ENCODE data around the gene GUCD1. TPM values are rescaled to one million over a fixed set of nuclear protein-coding genes. Genes with fewer than 3 reads are reported as not detected.

The GUCD1 gene
- total RNA-seq, 2 experiments from 2014 or later: 114 to 144 TPM

DNA sequence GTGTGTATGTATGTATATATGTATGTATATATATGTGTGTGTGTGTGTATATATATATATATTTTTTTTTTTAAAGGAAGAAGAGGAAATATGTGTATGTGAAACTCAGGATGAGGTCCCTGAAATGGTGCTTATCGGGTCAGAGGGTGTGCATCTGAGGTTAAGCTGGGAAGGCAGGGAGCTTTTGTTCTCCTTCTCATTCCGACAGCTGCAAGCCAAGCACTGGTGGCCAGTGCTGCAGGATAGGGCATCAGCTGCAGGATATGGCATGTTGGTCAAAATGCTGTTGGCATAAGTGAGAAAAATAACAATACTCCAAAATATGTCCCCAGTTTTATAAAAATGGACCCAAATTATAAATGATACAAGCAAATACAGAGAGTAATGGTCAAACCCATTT lies 8.3 kb upstream of the GUCD1 start:
- Histone ChIP-seq H4K20me1 (ENCODE audit: insufficient read depth, low read length) (peaks cover 33% of the 10 kb centered on the region), H3K9me3 (ENCODE audit: low read length) (no peaks in the 10 kb centered on the region), H3K4me3 (ENCODE audit: low read depth, low read length, poor library complexity, severe bottlenecking) (no peak overlapping the region), H2AFZ (ENCODE audit: low read length) (no peak overlapping the region), H3K79me2 (ENCODE audit: insufficient read depth, low read depth, low read length) (peaks cover 89% of the 10 kb centered on the region), H3K27ac (ENCODE audit: low read depth, low read length, poor library complexity, severe bottlenecking) (no peak overlapping the region), H3K9me2 (ENCODE audit: insufficient read depth, low read length) (no peaks in the 10 kb centered on the region), H3K4me1 (ENCODE audit: insufficient read depth, low read length, poor library complexity, severe bottlenecking) (peaks cover 17% of the 10 kb centered on the region), H3K36me3 (ENCODE audit: insufficient read depth, low read length) (peaks cover 90% of the 10 kb centered on the region), H3K4me2 (ENCODE audit: low read length) (no peak overlapping the region)
- no TSS peak for BruUV-seq (replicated peaks)
- ChIA-PET POLR2A (no interaction called here), CTCF (ENCODE audit: unreplicated experiment) (no interaction called here)
- intact Hi-C loops (cut with micrococcal nuclease; ENCODE audit: unreplicated experiment): no loop called here
- no peak for DNase-seq (ENCODE audit: low spot score)
- TF ChIP-seq EZH2phosphoT487 (IDR thresholded peaks at IDR 0.05; ENCODE audit: borderline replicate concordance, low read depth, low read length): no peak
- TF ChIP-seq, protein P1, sequence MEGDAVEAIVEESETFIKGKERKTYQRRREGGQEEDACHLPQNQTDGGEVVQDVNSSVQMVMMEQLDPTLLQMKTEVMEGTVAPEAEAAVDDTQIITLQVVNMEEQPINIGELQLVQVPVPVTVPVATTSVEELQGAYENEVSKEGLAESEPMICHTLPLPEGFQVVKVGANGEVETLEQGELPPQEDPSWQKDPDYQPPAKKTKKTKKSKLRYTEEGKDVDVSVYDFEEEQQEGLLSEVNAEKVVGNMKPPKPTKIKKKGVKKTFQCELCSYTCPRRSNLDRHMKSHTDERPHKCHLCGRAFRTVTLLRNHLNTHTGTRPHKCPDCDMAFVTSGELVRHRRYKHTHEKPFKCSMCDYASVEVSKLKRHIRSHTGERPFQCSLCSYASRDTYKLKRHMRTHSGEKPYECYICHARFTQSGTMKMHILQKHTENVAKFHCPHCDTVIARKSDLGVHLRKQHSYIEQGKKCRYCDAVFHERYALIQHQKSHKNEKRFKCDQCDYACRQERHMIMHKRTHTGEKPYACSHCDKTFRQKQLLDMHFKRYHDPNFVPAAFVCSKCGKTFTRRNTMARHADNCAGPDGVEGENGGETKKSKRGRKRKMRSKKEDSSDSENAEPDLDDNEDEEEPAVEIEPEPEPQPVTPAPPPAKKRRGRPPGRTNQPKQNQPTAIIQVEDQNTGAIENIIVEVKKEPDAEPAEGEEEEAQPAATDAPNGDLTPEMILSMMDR (conservative IDR thresholded peaks at IDR 0.05; ENCODE audit: low read length): no peak

DNA sequence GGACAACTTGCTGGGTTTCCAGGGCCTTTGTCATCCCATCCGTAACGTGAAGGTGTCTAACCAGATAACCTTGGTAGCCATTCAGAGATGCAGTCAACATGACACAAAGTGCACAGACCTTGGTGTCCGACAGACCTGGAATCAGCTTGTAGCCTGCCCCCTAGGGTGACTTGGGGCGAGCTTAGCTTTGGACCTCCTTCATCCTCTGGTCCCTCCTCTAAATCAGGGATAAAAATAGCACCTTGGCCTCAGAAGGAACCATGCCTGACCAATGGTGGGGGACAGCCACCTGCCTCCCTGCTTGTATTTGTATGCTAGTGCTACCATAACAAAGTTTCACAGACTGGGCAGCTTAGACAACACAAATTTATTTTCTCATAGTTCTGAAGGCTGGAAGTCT lies 4.5 kb upstream of the GUCD1 start:
- Histone ChIP-seq H3K79me2 (ENCODE audit: insufficient read depth, low read depth, low read length) (peaks cover 90% of the 10 kb centered on the region), H3K4me3 (ENCODE audit: low read depth, low read length, poor library complexity, severe bottlenecking) (peak overlapping the region; percentile 3), H3K4me2 (ENCODE audit: low read length) (peak overlapping the region; percentile 54), H3K4me1 (ENCODE audit: insufficient read depth, low read length, poor library complexity, severe bottlenecking) (peaks cover 34% of the 10 kb centered on the region), H3K36me3 (ENCODE audit: insufficient read depth, low read length) (peaks cover 75% of the 10 kb centered on the region), H4K20me1 (ENCODE audit: insufficient read depth, low read length) (peaks cover 42% of the 10 kb centered on the region), H3K9me3 (ENCODE audit: low read length) (no peaks in the 10 kb centered on the region), H3K27ac (ENCODE audit: low read depth, low read length, poor library complexity, severe bottlenecking) (peak overlapping the region; percentile 38), H3K9me2 (ENCODE audit: insufficient read depth, low read length) (no peaks in the 10 kb centered on the region), H2AFZ (ENCODE audit: low read length) (no peak overlapping the region)
- TF ChIP-seq, protein P1 (conservative IDR thresholded peaks at IDR 0.05; ENCODE audit: low read length): no peak
- no peak for TF ChIP-seq EZH2phosphoT487 (IDR thresholded peaks at IDR 0.05; ENCODE audit: borderline replicate concordance, low read depth, low read length)
- POLR2A ChIA-PET: no interaction called here
- CTCF ChIA-PET (ENCODE audit: unreplicated experiment): no interaction called here
- BruUV-seq (replicated peaks): no TSS peak
- DNase-seq (ENCODE audit: low spot score): peak; percentile 56
- intact Hi-C loops (cut with micrococcal nuclease; ENCODE audit: unreplicated experiment): no loop called here

DNA sequence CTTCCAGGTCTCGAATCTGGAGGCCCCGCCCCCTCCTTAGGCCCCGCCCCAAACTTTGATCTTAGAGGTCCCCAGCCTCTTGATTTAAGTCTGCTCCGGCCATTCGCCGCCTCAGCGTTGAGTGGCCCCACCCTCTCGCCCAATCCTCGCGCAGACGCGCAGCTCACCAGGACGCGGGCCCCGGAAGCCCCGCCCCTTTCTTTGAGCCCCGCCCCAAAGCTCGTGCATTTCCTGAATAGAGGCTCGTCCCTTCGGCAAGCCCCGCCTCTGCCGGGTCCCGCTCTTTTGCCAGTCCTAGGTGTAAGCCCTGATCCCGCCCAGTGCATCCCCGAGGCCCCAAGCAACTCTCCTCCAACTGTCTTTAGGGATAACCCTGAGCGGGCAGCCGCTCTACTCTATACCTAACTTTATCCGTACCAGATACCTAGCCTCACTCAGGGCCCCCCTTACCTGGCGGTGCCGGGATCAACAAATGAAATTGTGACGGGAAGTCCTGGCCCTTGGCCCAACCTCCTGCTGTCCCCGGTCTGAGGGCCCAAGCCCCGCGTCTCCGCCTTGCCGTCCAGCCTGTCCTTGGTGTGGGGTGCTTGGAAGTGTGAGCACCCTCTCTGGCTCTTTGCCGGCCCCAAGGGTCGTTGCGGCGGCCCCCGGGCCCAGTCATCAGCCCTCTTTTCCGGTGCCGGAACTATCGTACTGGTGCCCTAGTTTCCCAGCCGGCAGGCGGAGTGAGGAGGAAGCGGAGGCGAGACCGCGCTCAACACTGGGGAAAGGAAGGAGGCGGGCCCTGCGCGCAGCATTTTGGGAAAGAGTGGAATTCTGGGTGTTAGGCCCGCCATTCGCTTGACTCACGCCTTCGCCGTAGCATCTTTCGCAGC lies 464 bp upstream of the GUCD1 start, which contains the start of gene SNRPD3:
SNRPD3 (plus strand) TSS at position 835 of the 875 bp plus-strand sequence. CDS start 1,676 bp downstream, outside the sequence.
- Histone ChIP-seq H3K9me3 (ENCODE audit: low read length) (no peaks in the 10 kb centered on the region), H3K79me2 (ENCODE audit: insufficient read depth, low read depth, low read length) (peaks cover 78% of the 10 kb centered on the region), H3K4me3 (ENCODE audit: low read depth, low read length, poor library complexity, severe bottlenecking) (peak within 1 kb of the TSS; percentile 96), H2AFZ (ENCODE audit: low read length) (peak within 1 kb of the TSS; percentile 79; the same call in 1 of the 2 replicates), H3K9me2 (ENCODE audit: insufficient read depth, low read length) (no peaks in the 10 kb centered on the region), H3K36me3 (ENCODE audit: insufficient read depth, low read length) (peaks cover 53% of the 10 kb centered on the region), H3K4me2 (ENCODE audit: low read length) (peak within 1 kb of the TSS; percentile 96), H4K20me1 (ENCODE audit: insufficient read depth, low read length) (peaks cover 32% of the 10 kb centered on the region), H3K4me1 (ENCODE audit: insufficient read depth, low read length, poor library complexity, severe bottlenecking) (peaks cover 65% of the 10 kb centered on the region), H3K27ac (ENCODE audit: low read depth, low read length, poor library complexity, severe bottlenecking) (peak within 1 kb of the TSS; percentile 87)
- ChIA-PET CTCF (ENCODE audit: unreplicated experiment) (interaction anchor here (0.6 kb wide), 1 partner anchor 710 kb away, joined by 7 read pairs; no protein-coding TSS in a partner anchor), POLR2A (interaction anchor here (0.6 to 1.6 kb wide), 7 partner anchors 11 to 1005 kb away, joined by 3 to 12 read pairs (median 3); no protein-coding TSS in a partner anchor)
- no TSS peak for BruUV-seq (replicated peaks)
- intact Hi-C loops (cut with micrococcal nuclease; ENCODE audit: unreplicated experiment): loop anchor here (1.0 kb wide), 1 partner anchor 121 kb away; no protein-coding TSS in a partner anchor
- TF ChIP-seq EZH2phosphoT487 (IDR thresholded peaks at IDR 0.05; ENCODE audit: borderline replicate concordance, low read depth, low read length): no peak
- TF ChIP-seq, protein P1 (conservative IDR thresholded peaks at IDR 0.05; ENCODE audit: low read length): no peak
- peak; percentile 99 for DNase-seq (ENCODE audit: low spot score)

Measured in OCI-LY7 (cell line).